Islet of Langerhans (tissue), 1 donor: ENCODE data around the gene SDHAF3.
"Not testable (repeated sequence)": the region's sequence is repeated elsewhere in the genome, so short reads cannot be mapped to it uniquely, and the experiment has no call there.

Experiments used
- FAIRE-seq: peaks from one replicate; lab custom pipeline; 2011; peaks lifted over from hg19 to GRCh38; lab: Jason Lieb, UNC

SDHAF3 gene

DNA sequence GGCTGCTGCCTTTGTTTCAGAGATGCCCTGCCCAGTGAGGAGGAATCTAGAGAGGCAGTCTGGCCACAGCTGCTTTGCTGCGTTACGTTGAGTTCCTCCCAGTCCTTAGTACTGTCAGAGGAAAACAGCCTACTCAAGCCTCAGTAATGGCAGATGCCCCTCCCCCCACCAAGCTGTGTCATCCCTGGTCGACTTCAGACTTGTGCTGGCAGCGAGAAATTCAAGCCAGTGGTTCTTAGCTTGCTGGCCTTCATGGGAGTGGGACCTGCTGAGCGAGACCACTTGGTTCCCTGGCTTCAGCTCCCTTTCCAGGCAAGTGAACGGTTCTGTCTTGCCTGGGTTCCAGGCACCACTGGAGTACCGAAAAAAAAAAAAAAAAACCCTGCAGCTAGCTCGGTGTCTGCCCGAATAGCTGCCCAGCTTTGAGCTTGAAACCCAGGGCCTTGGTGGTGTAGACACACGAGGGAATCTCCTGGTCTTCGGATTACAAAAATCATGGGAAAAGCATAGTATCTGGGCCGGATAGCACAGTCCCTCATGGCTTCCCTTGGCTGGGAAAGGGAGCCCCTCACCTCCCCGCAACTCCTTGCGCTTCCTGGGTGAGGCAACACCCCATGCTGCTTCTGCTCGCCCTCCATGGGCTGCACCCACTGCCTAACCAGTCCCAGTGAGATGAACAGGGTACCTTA, 9.1 kb downstream of the SDHAF3 start:
- FAIRE-seq = no peak

DNA sequence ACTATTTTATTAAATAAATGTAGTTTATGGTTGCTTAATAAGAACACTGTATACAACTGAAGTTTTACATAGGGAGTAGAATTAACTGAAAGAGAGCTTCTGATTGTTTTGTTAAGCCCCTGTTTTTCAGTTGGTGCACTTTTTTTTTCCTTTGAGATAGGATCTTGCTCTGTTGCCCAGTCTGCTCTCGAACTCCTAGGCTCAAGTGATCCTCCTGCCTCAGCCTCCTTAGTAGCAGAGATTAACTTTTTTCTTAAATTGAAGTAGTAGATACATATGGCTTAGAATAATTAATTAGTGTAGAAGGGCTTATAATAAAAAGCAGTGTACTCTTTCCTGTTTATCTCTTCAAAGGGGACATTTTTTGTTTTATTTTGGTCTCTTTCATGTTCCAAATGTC, 11.2 kb downstream of the SDHAF3 start:
- no peak for FAIRE-seq

DNA sequence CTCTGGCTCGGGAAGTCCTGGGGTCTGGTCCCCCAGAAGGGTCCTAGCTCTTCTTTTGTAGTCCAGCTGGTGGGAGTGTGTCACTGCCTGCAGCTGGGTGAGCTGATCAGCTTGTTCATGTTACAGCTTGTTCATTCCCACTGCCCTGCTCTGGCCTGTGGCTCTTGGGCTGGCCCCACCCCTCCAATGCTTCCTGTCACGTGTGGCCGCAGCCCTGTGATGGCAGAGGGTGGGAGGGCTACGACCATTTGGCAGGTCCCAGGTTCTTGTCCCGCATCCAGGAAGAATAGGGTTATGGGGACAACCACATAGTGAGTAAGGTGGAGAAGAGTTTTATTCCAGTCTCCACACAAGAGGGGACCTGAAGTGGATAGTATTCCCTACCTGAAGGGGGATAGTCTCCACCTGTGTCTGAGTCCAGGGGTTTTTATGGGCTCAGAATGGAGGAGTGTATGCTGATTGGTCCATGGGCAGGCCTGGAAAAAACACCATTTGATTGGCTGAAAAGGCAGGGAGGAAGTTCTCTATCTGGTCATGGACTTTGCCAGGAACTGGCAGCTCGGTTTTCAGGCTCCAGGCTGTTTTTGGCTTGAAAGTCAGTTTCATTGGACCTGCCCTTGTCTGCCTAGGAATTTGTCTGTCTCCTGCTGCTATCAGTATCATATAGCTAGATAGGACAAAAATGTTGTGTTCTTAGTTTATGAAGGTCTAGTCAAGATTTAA, 13.1 kb downstream of the SDHAF3 start:
- FAIRE-seq = no peak

DNA sequence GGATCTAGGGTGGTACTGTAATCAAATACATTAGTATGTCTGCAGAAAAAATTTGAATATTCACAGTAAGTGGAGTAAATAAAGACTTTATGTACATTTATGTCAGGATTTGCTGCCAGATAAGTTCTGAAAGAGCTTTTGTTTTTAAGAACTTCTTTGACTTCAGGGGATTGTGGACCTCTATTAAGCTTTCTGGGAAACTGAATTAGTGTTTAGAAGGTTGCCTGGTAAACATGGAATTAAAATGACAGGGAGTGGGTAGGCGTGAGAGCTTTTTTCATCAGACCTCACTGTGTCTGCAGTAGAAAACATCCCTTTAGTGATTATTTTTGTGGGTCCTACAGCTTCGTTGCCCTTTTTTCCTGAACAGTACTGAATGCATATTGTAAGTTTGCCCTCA, 15.7 kb downstream of the SDHAF3 start:
- FAIRE-seq = no peak

DNA sequence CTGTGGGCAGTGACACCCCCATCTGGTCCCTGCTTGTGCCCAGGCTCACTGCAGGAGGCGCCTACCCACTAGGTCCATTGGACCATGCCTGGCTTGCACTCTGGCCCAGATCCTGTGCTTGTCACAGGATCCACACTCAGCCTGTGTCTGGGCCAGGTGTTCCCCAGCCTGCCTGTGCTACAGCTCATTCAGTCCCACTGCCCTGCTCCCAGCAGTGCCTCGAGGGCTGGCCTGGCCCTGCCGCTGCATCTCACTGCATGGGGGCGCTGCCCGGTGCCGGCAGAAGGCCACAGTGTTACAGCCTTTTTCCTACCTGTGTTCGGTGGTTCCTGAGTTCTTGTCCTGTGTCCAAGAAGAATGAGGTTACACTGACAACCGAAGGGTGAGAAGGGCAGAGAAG, 21.3 kb downstream of the SDHAF3 start:
- no peak for FAIRE-seq

DNA sequence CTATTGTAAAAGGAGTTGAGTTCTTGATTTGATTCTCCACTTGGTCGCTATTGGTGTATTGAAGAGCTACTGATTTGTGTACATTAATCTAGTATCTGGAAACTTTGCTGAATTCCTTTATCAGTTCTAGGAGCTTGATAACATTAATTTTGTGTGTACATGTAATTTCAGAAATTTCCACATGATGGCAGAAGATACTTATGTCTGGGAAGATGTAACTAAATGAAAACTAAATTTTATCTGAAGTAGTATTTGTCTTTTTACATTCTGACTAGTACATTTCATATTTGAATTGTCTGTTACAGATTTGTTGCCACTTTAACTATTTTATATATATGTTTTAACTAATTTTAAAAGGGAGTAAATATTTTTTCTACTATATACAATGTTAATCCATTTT, 27.6 kb downstream of the SDHAF3 start:
- FAIRE-seq = peak; percentile 98

DNA sequence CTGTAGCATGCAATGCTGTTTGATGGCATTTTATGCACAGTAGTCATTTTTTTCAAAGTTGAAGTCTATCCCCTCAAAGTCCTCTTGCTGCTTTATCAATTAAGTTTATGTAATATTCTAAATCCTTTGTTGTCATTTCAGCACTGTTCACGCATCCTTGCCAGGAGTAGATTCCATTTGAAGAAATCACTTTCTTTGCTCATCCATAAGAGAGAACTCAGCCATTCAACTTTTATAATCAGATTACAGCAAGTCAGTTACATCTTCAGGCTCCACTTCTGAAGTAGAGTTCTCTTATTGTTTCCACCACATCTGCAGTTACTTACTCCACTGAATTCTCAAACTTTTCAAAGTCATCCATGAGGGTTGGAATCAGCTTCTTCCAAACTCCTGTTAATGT, 32.3 kb downstream of the SDHAF3 start:
- FAIRE-seq = no peak

DNA sequence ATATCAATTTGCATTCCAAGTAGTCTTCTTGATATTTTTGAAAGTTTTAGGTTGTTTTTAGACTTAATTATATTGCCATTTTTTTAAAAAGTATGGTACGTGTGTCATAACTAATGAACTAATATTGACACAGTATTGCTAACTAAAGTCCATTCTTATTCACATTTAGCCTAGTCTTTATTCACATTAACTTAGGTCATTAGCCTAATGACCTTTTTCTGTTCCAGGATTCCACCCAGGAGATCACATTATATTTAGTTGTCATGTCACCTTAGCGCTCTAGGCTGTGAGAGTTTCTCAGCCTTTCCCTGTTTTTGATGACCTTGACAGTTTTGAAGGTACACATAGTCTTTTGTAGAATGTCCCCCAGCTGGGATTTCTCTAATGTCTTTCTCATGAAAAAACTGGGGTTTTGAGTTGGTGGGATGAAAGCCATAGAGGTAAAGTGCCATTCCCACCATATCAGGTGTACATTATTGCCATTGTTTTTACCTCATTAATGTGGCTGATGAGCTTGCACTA, 38.5 kb downstream of the SDHAF3 start:
- FAIRE-seq = peak; percentile 68

DNA sequence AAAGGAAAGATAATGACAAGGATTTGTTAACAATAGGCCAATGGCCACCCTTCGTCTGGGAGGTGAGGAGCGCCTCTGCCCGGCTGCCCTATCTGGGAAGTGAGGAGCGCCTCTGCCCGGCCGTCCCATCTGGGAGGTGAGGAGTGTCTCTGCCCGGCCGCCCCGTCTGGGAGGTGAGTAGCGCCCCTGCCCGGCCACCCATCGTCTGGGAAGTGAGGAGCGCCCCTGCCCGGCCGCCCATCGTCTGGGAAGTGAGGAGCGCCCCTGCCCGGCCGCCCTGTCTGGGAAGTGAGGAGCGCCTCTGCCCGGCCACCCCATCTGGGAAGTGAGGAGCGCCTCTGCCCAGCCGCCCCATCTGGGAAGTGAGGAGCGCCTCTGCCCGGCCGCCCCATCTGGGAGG, 42.5 kb downstream of the SDHAF3 start:
- FAIRE-seq = not testable (repeated sequence)

DNA sequence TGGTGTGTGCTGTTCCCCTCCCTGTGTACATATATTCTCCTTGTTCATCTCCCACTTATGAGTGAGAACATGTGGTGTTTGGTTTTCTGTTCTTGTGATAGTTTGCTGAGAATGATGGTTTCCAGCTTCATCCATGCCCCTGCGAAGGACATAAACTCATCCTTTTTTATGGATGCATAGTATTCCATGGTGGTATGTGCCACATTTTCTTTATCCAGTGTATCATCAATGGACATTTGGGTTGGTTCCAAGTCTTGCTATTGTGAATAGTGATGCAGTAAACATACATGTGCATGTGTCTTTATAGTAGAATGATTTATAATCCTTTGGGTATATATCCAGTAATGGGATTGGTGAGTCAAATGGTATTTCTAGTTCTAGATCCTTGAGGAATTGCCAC, 44.1 kb downstream of the SDHAF3 start:
- FAIRE-seq = not testable (repeated sequence)

DNA sequence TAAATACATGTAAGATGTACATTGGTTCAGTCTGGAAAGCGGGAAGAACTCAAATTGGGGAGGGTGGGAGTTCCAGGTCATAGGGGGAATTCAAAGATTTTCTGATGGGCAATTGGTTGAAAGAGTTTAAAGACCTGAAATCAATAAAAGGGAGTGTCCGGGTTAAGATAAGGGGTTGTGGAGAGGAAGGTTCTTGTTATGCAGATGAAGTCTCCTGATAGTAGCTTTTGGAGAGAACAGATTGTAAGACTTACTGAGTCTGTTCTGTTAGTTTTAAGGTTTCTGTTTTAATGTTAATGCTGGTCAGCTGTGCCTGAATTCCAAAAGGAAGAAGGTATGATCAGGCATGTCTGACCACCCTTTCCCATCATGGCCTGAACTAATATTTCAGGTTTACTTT, 48.8 kb downstream of the SDHAF3 start:
- FAIRE-seq = no peak

DNA sequence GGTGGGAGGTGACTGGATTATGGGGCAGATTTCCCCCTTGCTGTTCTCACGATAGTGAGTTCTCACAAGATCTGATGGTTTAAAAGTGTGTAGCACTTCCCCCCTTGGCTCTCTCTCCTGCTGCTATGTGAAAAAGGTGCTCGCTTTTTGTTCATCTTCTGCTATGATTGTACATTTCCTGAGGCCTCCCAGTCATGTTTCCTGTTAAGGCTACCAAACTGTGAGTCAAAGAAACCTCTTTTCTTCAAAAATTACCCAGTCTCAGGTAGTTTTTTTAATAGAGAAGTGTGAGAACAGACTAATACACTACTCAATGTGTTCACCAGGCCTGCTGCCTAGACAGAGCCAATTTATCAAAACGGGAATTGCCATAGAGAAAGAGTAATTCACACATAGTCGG, 49.7 kb downstream of the SDHAF3 start:
- no peak for FAIRE-seq

DNA sequence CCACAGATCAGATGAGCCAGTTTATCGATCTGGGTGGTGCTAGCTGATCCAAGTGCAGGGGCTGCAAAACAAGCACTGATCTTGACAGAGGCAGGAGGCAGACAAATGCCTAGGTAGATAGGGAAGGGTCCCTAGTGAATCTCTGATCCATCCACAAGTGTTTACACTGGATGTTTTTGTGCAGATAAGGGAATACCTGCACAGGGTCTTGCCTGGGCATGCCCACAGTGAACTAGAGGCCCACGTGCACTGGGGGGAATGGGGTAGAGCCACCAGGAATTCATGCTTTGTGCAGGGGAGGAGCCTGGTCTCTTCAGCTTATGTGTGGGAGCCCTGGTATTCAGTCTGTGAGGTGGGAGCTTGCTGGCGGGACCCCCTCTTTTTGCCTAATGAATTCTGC, 50.3 kb downstream of the SDHAF3 start:
- no peak for FAIRE-seq

DNA sequence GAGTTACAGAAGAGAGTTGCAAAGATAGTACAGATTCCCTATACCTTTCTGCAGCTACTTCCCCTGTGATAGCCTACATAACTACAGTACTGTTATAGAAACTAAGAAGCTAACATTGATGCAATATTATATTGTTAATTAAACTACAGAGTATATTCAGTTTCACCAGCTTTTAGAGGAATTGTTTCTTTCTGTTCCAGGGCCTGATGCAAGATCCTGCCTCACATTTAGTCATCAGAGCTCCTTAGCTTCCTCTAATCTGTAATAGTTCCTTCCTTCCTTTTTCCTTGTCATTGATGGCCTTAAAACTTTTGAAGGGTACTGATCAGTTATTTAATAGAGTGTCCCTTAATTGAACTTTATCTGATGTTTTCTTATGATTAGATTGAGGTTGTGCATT, 56.8 kb downstream of the SDHAF3 start:
- no peak for FAIRE-seq

DNA sequence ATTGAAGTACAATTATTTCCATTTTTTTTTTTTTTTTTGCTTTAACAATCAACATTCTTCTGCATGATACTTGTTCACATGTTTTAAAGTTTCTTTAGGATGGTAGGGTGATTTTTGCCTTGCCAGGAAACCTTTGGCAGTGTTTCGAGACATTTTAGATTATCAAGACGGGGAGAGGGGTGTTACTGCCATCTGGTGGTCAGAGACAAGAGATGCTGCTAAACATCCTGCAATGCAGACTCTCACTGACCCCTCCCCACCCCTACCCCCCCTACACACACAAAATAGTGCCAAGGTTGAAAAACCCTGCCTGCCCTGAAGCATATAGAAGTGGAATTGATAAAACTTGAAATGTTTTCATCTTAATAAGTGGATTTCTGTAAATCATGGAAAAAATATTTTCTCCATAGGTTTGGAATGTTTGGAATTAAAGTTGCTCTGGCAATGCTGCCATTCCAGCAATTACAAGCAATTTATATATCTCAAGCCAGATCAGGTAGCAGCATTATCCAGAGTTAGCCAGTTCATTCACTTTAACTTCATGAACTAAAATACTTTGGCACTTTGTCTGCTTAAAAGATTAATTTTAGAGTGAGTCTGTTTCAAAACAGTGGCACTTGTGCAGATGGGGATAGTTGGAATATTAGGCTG, 62.1 kb downstream of the SDHAF3 start:
- FAIRE-seq = peak; percentile 93

DNA sequence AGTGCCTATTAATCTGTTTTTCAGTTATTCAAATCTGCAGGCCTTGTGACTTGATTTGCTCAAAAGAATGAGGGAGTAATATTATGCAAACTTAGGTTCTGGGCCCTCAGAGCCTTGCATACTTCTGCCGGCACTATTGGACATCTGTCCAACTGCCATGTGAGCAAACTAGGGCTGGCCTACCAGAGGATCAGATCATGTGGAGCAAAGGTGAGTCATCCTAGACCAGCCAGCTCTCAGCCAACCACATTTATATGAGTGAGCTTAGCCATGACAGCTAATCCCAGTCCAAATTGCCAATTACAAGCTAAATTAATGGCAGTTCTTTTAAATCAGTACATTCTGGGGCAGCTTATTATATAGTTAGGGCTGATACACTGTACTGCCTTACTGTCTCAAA, 69.6 kb downstream of the SDHAF3 start:
- no peak for FAIRE-seq

DNA sequence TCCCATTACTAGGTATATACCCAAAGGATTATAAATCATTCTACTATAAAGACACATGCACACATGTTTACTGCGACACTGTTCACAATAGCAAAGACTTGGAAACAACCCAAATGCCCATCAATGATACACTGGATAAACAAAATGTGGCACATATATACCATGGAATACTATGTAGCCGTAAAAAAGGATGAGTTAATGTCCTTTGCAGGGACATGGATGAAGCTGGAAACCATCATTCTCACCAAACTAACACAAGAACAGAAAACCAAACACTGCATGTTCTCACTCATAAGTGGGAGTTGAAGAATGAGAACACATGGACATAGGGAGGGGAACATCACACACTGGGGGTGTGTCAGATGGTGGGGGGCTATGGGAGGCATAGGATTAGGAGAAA, 78.7 kb downstream of the SDHAF3 start:
- not testable (repeated sequence) for FAIRE-seq

DNA sequence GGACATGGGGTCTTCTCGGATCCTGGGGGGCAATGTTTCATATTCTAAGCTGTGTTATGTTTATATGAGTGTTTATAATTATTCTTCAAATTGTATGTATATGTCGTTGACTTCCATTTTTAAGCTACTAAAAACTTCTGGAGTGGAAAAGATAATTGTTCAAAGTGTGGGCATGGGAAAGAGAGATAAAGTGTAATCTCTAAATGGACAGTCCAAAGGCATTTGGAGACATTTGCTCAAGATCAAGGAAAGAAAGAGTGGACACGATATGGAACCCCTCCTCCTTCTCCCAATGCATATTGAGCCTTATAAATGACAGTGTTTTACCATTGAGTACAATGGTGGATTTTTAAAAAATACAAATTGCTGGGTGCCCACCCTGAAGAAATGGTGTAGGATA, 81.1 kb downstream of the SDHAF3 start:
- FAIRE-seq = no peak

DNA sequence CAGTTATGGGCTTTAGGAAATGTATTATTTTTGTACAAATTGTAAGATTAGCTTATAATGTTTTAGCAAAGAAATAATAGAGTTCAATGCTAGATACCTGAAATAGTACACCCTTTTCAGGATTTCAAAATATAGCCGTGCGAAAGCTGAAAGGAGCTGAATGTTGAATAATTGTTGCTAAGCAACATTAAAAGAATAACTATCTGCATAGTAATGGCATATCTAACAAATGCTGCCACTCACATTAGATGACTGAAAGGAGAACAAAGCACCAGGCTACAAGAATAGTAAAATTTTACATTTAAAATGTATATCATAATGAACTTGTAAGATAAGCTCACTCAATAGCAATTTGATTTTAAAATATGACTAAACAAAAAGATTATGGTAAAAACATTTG, 82.5 kb downstream of the SDHAF3 start:
- FAIRE-seq = no peak

DNA sequence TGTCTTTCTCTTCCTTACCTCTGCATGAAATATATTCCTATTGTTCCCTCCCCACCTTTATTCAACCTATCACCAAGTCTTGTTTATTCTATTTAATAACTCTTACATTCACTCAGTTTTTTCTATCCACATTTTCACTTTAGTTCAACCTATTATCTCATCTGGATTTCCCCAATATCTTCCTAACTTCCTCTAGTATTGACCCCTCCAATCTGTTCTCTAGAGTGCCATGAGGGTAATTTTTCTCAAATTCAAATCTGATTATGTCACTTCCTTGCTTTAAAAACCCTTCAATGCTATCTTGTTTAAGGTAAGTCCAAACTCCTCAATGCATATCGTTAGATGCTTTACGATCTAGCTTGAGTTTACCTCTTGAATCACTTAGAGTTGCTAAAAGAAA, 86.5 kb downstream of the SDHAF3 start:
- no peak for FAIRE-seq

DNA sequence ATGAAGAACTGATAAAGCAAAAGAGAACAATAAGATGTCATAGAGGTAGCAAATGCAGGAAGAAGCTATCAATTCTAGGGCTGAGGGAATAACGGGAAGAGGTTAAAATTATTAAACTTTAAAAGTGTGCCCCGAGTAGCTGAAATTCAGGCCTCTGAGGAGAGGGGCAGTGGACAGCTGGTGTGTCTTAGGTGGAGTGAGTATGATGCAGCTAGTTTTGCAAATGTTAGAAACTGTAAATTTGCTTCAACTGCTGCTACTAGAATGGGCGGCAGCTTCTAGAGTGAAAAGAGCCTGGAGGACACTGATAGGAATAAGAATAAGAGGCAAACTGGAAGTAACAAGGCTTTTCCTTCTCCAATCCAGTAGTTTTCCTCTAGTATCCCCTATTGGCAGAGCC, 87.3 kb downstream of the SDHAF3 start:
- no peak for FAIRE-seq

DNA sequence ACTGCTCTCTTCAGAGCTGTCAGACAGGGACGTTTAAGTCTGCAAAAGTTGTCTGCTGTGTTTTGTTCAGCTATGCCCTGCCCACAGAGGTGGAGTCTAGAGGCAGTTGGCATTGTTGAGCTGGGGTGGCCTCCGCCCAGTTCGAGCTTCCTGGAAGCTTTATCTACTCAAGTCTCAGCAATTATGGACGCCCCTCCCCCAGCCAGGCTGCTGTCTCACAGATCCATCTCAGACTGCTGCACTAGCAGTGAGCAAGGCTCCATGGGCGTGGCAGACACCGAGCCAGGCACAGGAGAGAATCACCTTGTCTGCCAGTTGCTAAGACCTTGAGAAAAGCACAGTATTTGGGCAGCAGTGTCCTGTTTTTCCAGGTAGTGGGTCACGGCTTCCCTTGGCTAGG, 98.1 kb downstream of the SDHAF3 start:
- FAIRE-seq = no peak

DNA sequence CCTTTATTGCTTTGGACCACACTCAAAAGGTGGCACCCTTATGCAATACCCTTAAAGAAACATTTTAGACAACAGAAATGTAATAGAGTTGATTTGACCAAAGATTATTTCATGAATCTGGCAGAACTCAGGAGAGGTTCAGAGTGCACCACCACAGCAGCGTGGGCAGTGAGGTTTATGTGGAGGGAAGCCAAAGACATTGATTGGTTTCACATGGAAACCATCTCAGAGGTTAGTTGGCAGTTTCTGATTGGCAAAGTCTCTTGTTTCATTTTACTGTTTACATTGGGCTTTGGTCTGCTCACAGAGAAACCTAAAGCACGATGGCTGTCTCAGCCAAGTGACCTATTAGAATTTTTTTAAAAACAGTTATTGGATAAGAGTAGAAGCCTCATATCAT, 101.3 kb downstream of the SDHAF3 start:
- no peak for FAIRE-seq

DNA sequence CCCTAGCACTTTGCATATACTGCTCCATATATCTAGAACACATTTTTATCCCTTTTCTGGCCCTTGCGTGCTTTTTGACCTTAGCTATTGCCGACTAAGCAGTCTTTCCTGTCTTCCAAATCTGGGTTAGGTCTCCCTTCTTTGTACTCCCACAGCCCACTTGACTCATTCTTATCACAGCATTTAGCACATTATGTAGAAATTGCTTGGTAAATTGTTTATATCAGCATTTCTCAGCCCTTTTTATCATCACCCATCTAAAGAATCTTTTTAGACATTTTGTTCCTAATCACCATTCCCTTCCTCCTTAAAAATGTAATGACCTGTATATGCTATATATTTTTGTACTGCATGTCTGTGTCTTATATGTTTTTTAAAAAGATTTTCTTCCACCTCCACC, 101.7 kb downstream of the SDHAF3 start:
- no peak for FAIRE-seq
